Mesenchymal stem cell (in vitro differentiated cells and primary cell): ENCODE measurements around the gene FIG4.

Experiments
- DNase-seq: peaks from one replicate; pipeline ENCODE4 v3.0.0-alpha.2; 2013
- H2AFZ ChIP-seq: one replicate; pipeline ENCODE4 v1.6.1; 2013; ENCODE audit warnings: low read depth, mild to moderate bottlenecking, control low read depth, inconsistent platforms, low read length, moderate library complexity
- H2AK5ac ChIP-seq: 2 replicates; pipeline ENCODE4 v1.6.1; 2013; ENCODE audit warnings: low read length, moderate library complexity, mild to moderate bottlenecking, inconsistent platforms; ENCODE audit not compliant: severe bottlenecking
- H2BK120ac ChIP-seq: one replicate; pipeline ENCODE4 v1.6.1; 2013; ENCODE audit warnings: low read depth, mild to moderate bottlenecking, inconsistent platforms, low read length, moderate library complexity
- H2BK12ac ChIP-seq, 2 experiments: one replicate each; pipeline ENCODE4 v1.6.1; 2013; ENCODE audit warnings: inconsistent platforms in 2 of 2, low read length in 2 of 2, mild to moderate bottlenecking in 2 of 2, moderate library complexity in 2 of 2, control low read depth in 1 of 2
- H2BK15ac ChIP-seq: one replicate; pipeline ENCODE4 v1.6.1; 2013; ENCODE audit warnings: mild to moderate bottlenecking, low read depth, inconsistent platforms; ENCODE audit not compliant: poor library complexity, severe bottlenecking
- H2BK5ac ChIP-seq: 2 replicates; pipeline ENCODE4 v1.6.1; 2013; ENCODE audit warnings: low read depth, mild to moderate bottlenecking, low read length, control low read depth, inconsistent platforms; ENCODE audit not compliant: poor library complexity, severe bottlenecking
- H3K14ac ChIP-seq, 2 experiments: one replicate each; pipeline ENCODE4 v1.6.1; 2013; ENCODE audit warnings: inconsistent platforms in 2 of 2, low read length in 2 of 2, control low read depth in 1 of 2, mild to moderate bottlenecking in 1 of 2, moderate library complexity in 1 of 2
- H3K18ac ChIP-seq, 2 experiments: one replicate each; pipeline ENCODE4 v1.6.1; 2013; ENCODE audit warnings: inconsistent platforms in 2 of 2, low read length in 2 of 2, control low read depth in 1 of 2, low read depth in 1 of 2, mild to moderate bottlenecking in 1 of 2
- H3K23ac ChIP-seq, 2 experiments: one replicate each; pipeline ENCODE4 v1.6.1; 2013; ENCODE audit warnings: inconsistent platforms in 2 of 2, low read length in 2 of 2, mild to moderate bottlenecking in 2 of 2, moderate library complexity in 2 of 2, control low read depth in 1 of 2
- H3K27ac ChIP-seq: 2 replicates; pipeline ENCODE4 v1.5.1; 2013; ENCODE audit warnings: mild to moderate bottlenecking, moderate library complexity, low read length, control low read depth, inconsistent platforms; ENCODE audit not compliant: poor library complexity, severe bottlenecking
- H3K27me3 ChIP-seq, 2 experiments: 2 replicates each; pipeline versions ENCODE4 v1.6.1 to v1.7.0; 2013; ENCODE audit warnings: low read length in 2 of 2, mild to moderate bottlenecking in 2 of 2, moderate library complexity in 2 of 2, control low read depth in 1 of 2, inconsistent platforms in 1 of 2; ENCODE audit not compliant: control insufficient read depth in 1 of 2, insufficient read depth in 1 of 2
- H3K36me3 ChIP-seq, 2 experiments: 2 replicates each; pipeline versions ENCODE4 v1.6.1 to v1.7.0; 2013; ENCODE audit warnings: low read length in 2 of 2, control low read depth in 1 of 2, inconsistent platforms in 1 of 2, low read depth in 1 of 2, mild to moderate bottlenecking in 1 of 2; ENCODE audit not compliant: insufficient read depth in 2 of 2, control insufficient read depth in 1 of 2
- H3K4ac ChIP-seq, 2 experiments: one replicate each; pipeline ENCODE4 v1.6.1; 2013; ENCODE audit warnings: inconsistent platforms in 2 of 2, low read length in 2 of 2, mild to moderate bottlenecking in 2 of 2, moderate library complexity in 2 of 2, control low read depth in 1 of 2, low read depth in 1 of 2
- H3K4me1 ChIP-seq: 2 replicates; pipeline ENCODE4 v1.6.1; 2013; ENCODE audit warnings: low read depth, low read length, control low read depth; ENCODE audit not compliant: control insufficient read depth, insufficient read depth
- H3K4me2 ChIP-seq: 2 replicates; pipeline ENCODE4 v1.6.1; 2013; ENCODE audit warnings: low read length, mild to moderate bottlenecking, inconsistent platforms; ENCODE audit not compliant: poor library complexity, severe bottlenecking
- H3K4me3 ChIP-seq, 2 experiments: 2 replicates each; pipeline versions ENCODE4 v1.5.1 to v1.7.0; 2013; ENCODE audit warnings: low read length in 2 of 2, mild to moderate bottlenecking in 2 of 2, control low read depth in 1 of 2, low read depth in 1 of 2; ENCODE audit not compliant: insufficient read depth in 1 of 2
- H3K79me1 ChIP-seq: replicated peaks from 2 replicates; pipeline ENCODE4 v1.6.1; 2013; ENCODE audit warnings: mild to moderate bottlenecking, control low read depth, low read length, inconsistent platforms; ENCODE audit not compliant: poor library complexity, severe bottlenecking
- H3K9ac ChIP-seq: 2 replicates; pipeline ENCODE4 v1.7.0; 2013; ENCODE audit warnings: mild to moderate bottlenecking, low read length, moderate library complexity
- H3K9me3 ChIP-seq: 2 replicates; pipeline ENCODE4 v1.7.0; 2013; ENCODE audit warnings: mild to moderate bottlenecking, low read length; ENCODE audit not compliant: control insufficient read depth
- H4K8ac ChIP-seq: one replicate; pipeline ENCODE4 v1.6.1; 2013; ENCODE audit warnings: inconsistent platforms, mild to moderate bottlenecking, low read length, moderate library complexity
- H4K91ac ChIP-seq: one replicate; pipeline ENCODE4 v1.6.1; 2013; ENCODE audit warnings: mild to moderate bottlenecking, low read length, inconsistent platforms
- WGBS: methylation state at CpG from one replicate; pipeline ENCODE4 v1.1.7; 2013; ENCODE audit warnings: mixed read lengths; 5-methylcytosine and 5-hydroxymethylcytosine counted together

The FIG4 gene

DNA sequence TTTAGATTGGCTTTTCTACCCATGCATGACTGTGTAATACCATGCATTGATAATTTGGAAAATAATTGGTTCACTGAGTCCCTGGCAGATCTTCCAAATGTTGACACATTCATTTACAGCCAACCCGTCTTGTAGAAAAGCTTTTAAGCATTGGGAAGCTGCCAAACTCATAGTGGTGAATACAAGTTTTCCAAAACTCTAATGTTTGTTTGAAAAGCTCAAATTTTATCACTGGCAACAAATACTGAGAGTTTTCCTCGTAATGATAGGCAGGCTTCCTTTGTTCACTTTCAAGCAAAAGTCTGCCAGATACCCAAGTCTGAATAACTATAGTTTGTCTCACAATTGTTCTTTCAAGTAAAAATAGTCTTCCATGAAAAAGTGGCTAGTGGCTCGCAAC, 143.0 kb downstream of the FIG4 start:
- no peak overlapping the region for H3K23ac ChIP-seq
- no peak overlapping the region for H3K18ac ChIP-seq
- no peaks in the 10 kb centered on the region for H3K79me1 ChIP-seq
- H3K4ac ChIP-seq: no peak overlapping the region
- H2BK15ac ChIP-seq: no peak overlapping the region
- H3K27me3 ChIP-seq: no peaks in the 10 kb centered on the region
- H3K9me3 ChIP-seq: no peaks in the 10 kb centered on the region
- H2BK12ac ChIP-seq: no peak overlapping the region
- H3K27ac ChIP-seq: no peak overlapping the region
- no peak overlapping the region for H4K91ac ChIP-seq
- H4K8ac ChIP-seq: no peak overlapping the region
- no peaks in the 10 kb centered on the region for H3K4me1 ChIP-seq
- H3K36me3 ChIP-seq: peaks cover 0 to 3% of the 10 kb centered on the region in 2 experiments
- H2AFZ ChIP-seq: no peak overlapping the region
- no peak for DNase-seq
- no peak overlapping the region for H3K4me3 ChIP-seq
- 45% methylated on average over 2 of the region's 3 CpGs for WGBS
- H2BK120ac ChIP-seq: no peak overlapping the region
- H2AK5ac ChIP-seq: no peak overlapping the region
- H3K4me2 ChIP-seq: no peak overlapping the region
- no peak overlapping the region for H2BK5ac ChIP-seq
- H3K14ac ChIP-seq: no peak overlapping the region
- no peak overlapping the region for H3K9ac ChIP-seq

DNA sequence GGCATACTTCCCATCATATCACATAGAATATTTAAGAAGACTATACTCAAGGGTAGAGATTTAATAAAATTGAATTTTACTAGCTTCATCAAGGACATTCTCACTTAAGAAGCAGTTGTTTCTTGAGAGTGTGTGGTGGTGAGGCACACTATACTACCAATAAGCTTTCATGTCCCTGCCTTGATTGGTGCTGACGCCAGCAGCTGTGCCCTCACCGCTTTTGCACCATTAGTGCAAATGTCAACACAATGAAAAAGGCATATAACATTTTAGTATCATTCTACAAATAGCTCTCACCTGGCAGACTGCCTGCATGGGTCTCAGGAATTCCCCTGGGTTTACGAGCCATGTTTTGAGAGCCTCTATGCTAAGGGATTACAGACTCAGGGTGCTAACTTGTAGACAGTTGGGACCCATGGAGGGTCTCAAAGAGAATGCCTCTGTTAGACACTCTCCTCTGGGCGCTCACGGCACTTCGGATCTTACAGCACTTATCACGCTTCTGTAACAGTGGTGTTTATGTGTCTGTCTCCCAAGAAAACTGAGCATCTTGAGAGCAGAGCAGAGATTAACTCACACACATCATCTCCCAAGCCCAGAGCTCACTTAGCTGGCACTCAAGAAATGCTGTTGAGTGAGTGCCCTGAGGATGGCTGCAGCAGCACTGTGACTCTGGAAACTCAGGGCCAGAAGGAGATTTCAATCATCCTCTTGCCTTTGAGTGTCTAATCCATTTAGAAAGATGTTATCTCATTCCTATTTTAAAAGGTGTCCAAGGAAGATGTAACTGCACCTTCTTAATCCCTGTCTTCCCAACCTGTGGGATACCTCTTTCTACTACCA, 143.7 kb downstream of the FIG4 start:
- no peaks in the 10 kb centered on the region for H3K27me3 ChIP-seq
- H4K91ac ChIP-seq: no peak overlapping the region
- no peaks in the 10 kb centered on the region for H3K79me1 ChIP-seq
- no peak overlapping the region for H3K18ac ChIP-seq
- H3K4me2 ChIP-seq: no peak overlapping the region
- no peak overlapping the region for H2AK5ac ChIP-seq
- no peaks in the 10 kb centered on the region for H3K36me3 ChIP-seq
- no peaks in the 10 kb centered on the region for H3K4me1 ChIP-seq
- H3K27ac ChIP-seq: no peak overlapping the region
- no peak overlapping the region for H3K4me3 ChIP-seq
- no peaks in the 10 kb centered on the region for H3K9me3 ChIP-seq
- H2BK5ac ChIP-seq: no peak overlapping the region
- no peak overlapping the region for H2BK12ac ChIP-seq
- H4K8ac ChIP-seq: no peak overlapping the region
- DNase-seq: no peak
- no peak overlapping the region for H3K9ac ChIP-seq
- H2BK15ac ChIP-seq: no peak overlapping the region
- no peak overlapping the region for H3K4ac ChIP-seq
- H2AFZ ChIP-seq: no peak overlapping the region
- no peak overlapping the region for H3K23ac ChIP-seq
- WGBS: 83% methylated on average over 7 of the region's 7 CpGs
- H2BK120ac ChIP-seq: no peak overlapping the region
- H3K14ac ChIP-seq: no peak overlapping the region

DNA sequence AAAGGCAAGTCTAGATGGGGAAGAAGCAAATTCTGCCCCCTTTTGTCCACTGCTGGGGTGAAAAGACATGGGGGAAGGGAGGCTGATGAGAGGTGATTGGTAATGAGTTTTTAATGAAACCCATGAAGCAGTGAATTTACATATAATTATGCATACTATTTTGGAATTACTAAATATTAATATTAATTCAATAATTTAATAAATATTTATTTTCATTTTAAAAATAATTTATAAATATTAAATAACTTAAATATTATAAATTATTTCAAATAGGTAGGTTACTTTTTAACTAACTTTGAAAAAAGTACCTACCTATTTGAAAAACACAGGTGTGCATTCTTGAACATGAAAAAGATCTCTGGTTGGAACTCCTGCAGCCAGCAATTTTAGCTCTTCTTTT, 148.9 kb downstream of the FIG4 start:
- no peak overlapping the region for H2BK120ac ChIP-seq
- H3K4me3 ChIP-seq: no peak overlapping the region
- no peak for DNase-seq
- H2AK5ac ChIP-seq: no peak overlapping the region
- H2BK12ac ChIP-seq: no peak overlapping the region
- H3K4me1 ChIP-seq: no peaks in the 10 kb centered on the region
- H3K4ac ChIP-seq: no peak overlapping the region
- no peak overlapping the region for H4K8ac ChIP-seq
- H3K9me3 ChIP-seq: no peaks in the 10 kb centered on the region
- H3K23ac ChIP-seq: no peak overlapping the region
- no peaks in the 10 kb centered on the region for H3K79me1 ChIP-seq
- H3K14ac ChIP-seq: no peak overlapping the region
- H3K9ac ChIP-seq: no peak overlapping the region
- no peaks in the 10 kb centered on the region for H3K27me3 ChIP-seq
- H3K36me3 ChIP-seq: no peaks in the 10 kb centered on the region
- H3K27ac ChIP-seq: no peak overlapping the region
- no peak overlapping the region for H2BK15ac ChIP-seq
- no peak overlapping the region for H2BK5ac ChIP-seq
- no peak overlapping the region for H3K18ac ChIP-seq
- H4K91ac ChIP-seq: no peak overlapping the region
- no peak overlapping the region for H2AFZ ChIP-seq
- no peak overlapping the region for H3K4me2 ChIP-seq

DNA sequence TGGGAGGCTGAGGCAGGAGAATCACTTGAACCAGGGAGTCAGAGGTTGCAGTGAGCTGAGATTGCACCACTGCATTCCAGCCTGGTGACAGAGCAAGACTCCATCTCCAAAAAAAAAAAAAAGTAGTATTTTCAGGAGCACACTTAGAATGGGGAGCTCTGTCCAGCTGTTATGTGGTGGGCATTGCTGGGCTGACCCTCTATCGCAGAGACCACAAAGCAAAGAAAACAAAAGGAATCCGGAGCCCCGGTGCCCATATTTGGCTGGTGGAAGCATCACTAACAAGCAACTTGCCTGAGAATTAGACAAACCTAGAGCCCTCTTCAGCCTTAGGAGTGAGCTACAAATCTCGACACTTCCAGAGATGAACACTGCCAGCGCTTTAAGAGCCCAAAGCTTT, 149.7 kb downstream of the FIG4 start:
- no peak overlapping the region for H3K4me3 ChIP-seq

More for the DNA sequence above, 149.7 kb downstream of the FIG4 start:
- no peak overlapping the region for H3K4ac ChIP-seq
- WGBS: 93% methylated on average over 5 of the region's 5 CpGs
- H4K8ac ChIP-seq: no peak overlapping the region
- no peak overlapping the region for H2BK15ac ChIP-seq
- no peaks in the 10 kb centered on the region for H3K36me3 ChIP-seq
- H3K14ac ChIP-seq: no peak overlapping the region
- H3K18ac ChIP-seq: no peak overlapping the region
- H3K9ac ChIP-seq: no peak overlapping the region
- no peak overlapping the region for H3K4me2 ChIP-seq
- no peak for DNase-seq
- H3K27ac ChIP-seq: no peak overlapping the region
- H3K9me3 ChIP-seq: no peaks in the 10 kb centered on the region
- H2AFZ ChIP-seq: no peak overlapping the region
- H3K4me1 ChIP-seq: no peaks in the 10 kb centered on the region
- H4K91ac ChIP-seq: no peak overlapping the region
- H2BK5ac ChIP-seq: no peak overlapping the region
- no peaks in the 10 kb centered on the region for H3K27me3 ChIP-seq
- H2AK5ac ChIP-seq: no peak overlapping the region
- H2BK12ac ChIP-seq: no peak overlapping the region
- H3K23ac ChIP-seq: no peak overlapping the region
- no peak overlapping the region for H2BK120ac ChIP-seq
- no peaks in the 10 kb centered on the region for H3K79me1 ChIP-seq
